RWPE1 (cell line): ENCODE measurements around the gene KCTD16.
A peak's percentile ranks its signal among the peaks of the same experiment; 100 is the strongest.

Experiments used
- CTCF ChIA-PET: fragments of 350-600 bp; sonication (Branson Sonifier 250); formaldehyde crosslinking; extraction: SDS; loops from one replicate; lab custom pipeline; 2021; lab: Yijun Ruan, JAX
- POLR2A ChIA-PET: fragments of 400-600 bp; formaldehyde crosslinking; extraction: SDS; loops from one replicate; lab custom pipeline; 2020; ENCODE audit warnings: antibody characterized with exemption; ENCODE audit not compliant: low non-redundant PET; lab: Yijun Ruan, JAX
- DNase-seq: peaks from one replicate; pipeline ENCODE4 v3.0.0; 2012; ENCODE audit warnings: low spot score
- H3K27ac ChIP-seq: fragments of 450-650 bp; 2 replicates; pipeline ENCODE4 v1.5.1; 2017
- TF ChIP-seq, protein P1 (sequence below): fragments of 450-650 bp; conservative IDR thresholded peaks from 2 replicates; pipeline ENCODE4 v1.5.1; 2017; ENCODE audit warnings: low read depth, mild to moderate bottlenecking

KCTD16 gene

GRCh38 chr5:144177548-144177947 is 6.9 kb downstream of the KCTD16 start:
- DNase-seq, result no peak
- POLR2A ChIA-PET, result no interaction called here
- TF ChIP-seq, protein P1, sequence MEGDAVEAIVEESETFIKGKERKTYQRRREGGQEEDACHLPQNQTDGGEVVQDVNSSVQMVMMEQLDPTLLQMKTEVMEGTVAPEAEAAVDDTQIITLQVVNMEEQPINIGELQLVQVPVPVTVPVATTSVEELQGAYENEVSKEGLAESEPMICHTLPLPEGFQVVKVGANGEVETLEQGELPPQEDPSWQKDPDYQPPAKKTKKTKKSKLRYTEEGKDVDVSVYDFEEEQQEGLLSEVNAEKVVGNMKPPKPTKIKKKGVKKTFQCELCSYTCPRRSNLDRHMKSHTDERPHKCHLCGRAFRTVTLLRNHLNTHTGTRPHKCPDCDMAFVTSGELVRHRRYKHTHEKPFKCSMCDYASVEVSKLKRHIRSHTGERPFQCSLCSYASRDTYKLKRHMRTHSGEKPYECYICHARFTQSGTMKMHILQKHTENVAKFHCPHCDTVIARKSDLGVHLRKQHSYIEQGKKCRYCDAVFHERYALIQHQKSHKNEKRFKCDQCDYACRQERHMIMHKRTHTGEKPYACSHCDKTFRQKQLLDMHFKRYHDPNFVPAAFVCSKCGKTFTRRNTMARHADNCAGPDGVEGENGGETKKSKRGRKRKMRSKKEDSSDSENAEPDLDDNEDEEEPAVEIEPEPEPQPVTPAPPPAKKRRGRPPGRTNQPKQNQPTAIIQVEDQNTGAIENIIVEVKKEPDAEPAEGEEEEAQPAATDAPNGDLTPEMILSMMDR, result no peak
- CTCF ChIA-PET, result interaction anchor here (0.5 to 0.6 kb wide), 2 partner anchors 12 to 1076 kb away, joined by 3 to 6 read pairs; no protein-coding TSS in a partner anchor
- H3K27ac ChIP-seq, result no peak overlapping the region

DNA sequence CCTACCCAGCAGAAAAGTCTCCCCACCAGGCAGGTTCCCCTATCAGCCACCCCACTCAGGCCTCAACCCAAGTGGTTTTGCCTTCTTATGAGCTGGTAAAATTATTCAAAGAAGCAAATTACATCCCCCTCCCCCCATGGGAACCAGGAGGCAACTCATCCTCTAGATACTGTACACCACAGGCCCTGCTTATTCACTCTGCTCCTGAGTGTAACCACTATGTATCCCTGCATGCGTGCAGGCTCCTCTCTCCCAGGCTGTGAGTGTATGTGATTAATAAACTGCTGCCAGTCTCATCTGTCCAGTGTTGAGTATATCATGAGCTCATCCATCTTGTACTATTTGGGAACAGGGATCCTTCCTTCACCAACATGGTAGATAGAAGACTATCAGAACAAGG is 8.6 kb downstream of the KCTD16 start:
- DNase-seq, result no peak
- POLR2A ChIA-PET, result no interaction called here
- no peak overlapping the region for H3K27ac ChIP-seq
- TF ChIP-seq, protein P1, result no peak
- CTCF ChIA-PET, result no interaction called here

- CTCF ChIA-PET, result interaction anchor here (0.7 kb wide), 2 partner anchors 598 to 1159 kb away, joined by 3 to 5 read pairs; no protein-coding TSS in a partner anchor
- DNase-seq, result peak; percentile 28
- H3K27ac ChIP-seq, result no peak overlapping the region
- POLR2A ChIA-PET, result no interaction called here
- TF ChIP-seq, protein P1, result peak; percentile 89
Observed at GRCh38 chr5:144183254-144183889, 12.7 kb downstream of the KCTD16 start.

DNA sequence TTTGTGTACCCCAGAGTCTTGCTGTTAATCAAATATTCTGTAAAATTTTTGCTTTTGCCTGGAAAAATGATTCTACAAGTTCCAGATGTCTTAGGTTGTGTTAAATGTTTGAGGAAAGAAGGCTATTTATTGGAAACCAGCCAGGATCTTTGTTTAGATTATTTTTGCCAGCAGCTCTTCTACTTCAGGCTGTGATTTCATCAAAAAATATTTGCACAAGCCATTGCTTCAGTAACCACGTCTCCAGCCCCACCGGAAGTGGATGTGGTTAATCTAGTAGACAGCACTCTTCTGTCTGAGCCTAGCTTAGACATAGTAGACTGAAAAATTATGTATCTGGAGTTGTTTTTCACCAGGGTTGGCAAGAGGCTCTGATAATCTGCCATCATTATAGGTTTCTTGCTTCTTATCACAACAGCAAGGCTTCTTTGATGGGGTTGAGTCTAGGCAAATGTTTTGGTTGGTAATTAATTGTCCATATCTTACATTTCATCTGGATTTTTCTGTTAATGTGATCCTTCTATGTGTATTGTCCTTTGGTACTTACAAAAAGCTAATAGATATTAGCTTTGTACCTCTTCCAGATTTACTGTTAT is 17.1 kb downstream of the KCTD16 start:
- ChIA-PET CTCF (interaction anchor here (0.7 kb wide), 2 partner anchors 202 to 1222 kb away, joined by 4 to 5 read pairs; no protein-coding TSS in a partner anchor), POLR2A (interaction anchor here (0.6 kb wide), 1 partner anchor 188 kb away, joined by 4 read pairs; no protein-coding TSS in a partner anchor)
- TF ChIP-seq, protein P1, result no peak
- H3K27ac ChIP-seq, result no peak overlapping the region
- peak; percentile 30 for DNase-seq

- no peak overlapping the region for H3K27ac ChIP-seq
- POLR2A ChIA-PET, result interaction anchor here (0.6 kb wide), 1 partner anchor 1231 kb away, joined by 3 read pairs; no protein-coding TSS in a partner anchor
Observed at GRCh38 chr5:144189800-144190429, 19.2 kb downstream of the KCTD16 start.

More at GRCh38 chr5:144189800-144190429, 19.2 kb downstream of the KCTD16 start:
- CTCF ChIA-PET, result interaction anchor here (0.6 kb wide), 1 partner anchor 131 kb away, joined by 3 read pairs; no protein-coding TSS in a partner anchor
- TF ChIP-seq, protein P1, result no peak
- peak; percentile 37 for DNase-seq
